BJ (cell line): ENCODE measurements around the gene ZHX3. TPM values are rescaled to one million over a fixed set of nuclear protein-coding genes. Genes with fewer than 3 reads are reported as not detected.
"Not testable (repeated sequence)": the region's sequence is repeated elsewhere in the genome, so short reads cannot be mapped to it uniquely, and the experiment has no call there.

Source experiments
- CTCF ChIA-PET: fragments of 350-600 bp; formaldehyde crosslinking; extraction: SDS; loops from one replicate; lab custom pipeline; 2021; ENCODE audit warnings: antibody characterized with exemption, inconsistent platforms; lab: Yijun Ruan, JAX
- POLR2A ChIA-PET: fragments of 300-600 bp; sonication (Branson Sonifier 250); formaldehyde crosslinking; extraction: SDS; loops from one replicate; lab custom pipeline; 2021; ENCODE audit warnings: antibody characterized with exemption; lab: Charles Lee
- DNase-seq: peaks from one replicate; pipeline ENCODE4 v3.0.0-alpha.2; 2011; ENCODE audit warnings: low read depth
- H3K27me3 ChIP-seq: 2 replicates; pipeline ENCODE4 v1.6.0; 2011; ENCODE audit warnings: low read length; ENCODE audit not compliant: control insufficient read depth, insufficient read depth
- H3K36me3 ChIP-seq: 2 replicates; pipeline ENCODE4 v1.5.1; 2011; ENCODE audit warnings: low read length; ENCODE audit not compliant: control insufficient read depth, insufficient read depth
- H3K4me3 ChIP-seq: 2 replicates; pipeline ENCODE4 v1.5.1; 2011; ENCODE audit warnings: low read depth, mild to moderate bottlenecking, control low read depth, low read length
- CTCF ChIP-seq: IDR thresholded peaks from 2 replicates; pipeline ENCODE4 v1.5.1; 2011; ENCODE audit warnings: low read depth, mild to moderate bottlenecking, control low read depth, inconsistent platforms, low read length, moderate library complexity; ENCODE audit not compliant: insufficient read depth
- polyA plus RNA-seq: library from polyadenylated mRNA; depleted of rRNA; stranded (reverse); fragments of >200 nt; gene quantifications from 2 replicates; pipeline ENCODE4 v1.2.3, GENCODE V29; 2011

The ZHX3 gene
- polyA plus RNA-seq, 1 experiment = 23.9 TPM

- Histone ChIP-seq H3K4me3 (peak overlapping the region; percentile 74), H3K27me3 (no peaks in the 10 kb centered on the region), H3K36me3 (no peaks in the 10 kb centered on the region)
- POLR2A ChIA-PET = no interaction called here
- no peak for TF ChIP-seq CTCF
- DNase-seq = no peak
- CTCF ChIA-PET = interaction anchor here (0.6 to 2.3 kb wide), 15 partner anchors 8 to 289 kb away, joined by 3 to 10 read pairs (median 4); partner anchors contain the start of gene LPIN3
Observed at GRCh38 chr20:41135888-41136679, 181.4 kb downstream of the ZHX3 start.

GRCh38 chr20:41135187-41135887 is 182.2 kb downstream of the ZHX3 start:
- ChIA-PET POLR2A (no interaction called here), CTCF (interaction anchor here (0.6 to 3.3 kb wide), 17 partner anchors 9 to 288 kb away, joined by 3 to 17 read pairs (median 4); partner anchors contain the start of gene LPIN3)
- no peak for DNase-seq
- Histone ChIP-seq H3K4me3 (no peak overlapping the region), H3K27me3 (no peaks in the 10 kb centered on the region), H3K36me3 (no peaks in the 10 kb centered on the region)
- TF ChIP-seq CTCF = peak; percentile 62

GRCh38 chr20:41134362-41135186 is 183.0 kb downstream of the ZHX3 start:
- POLR2A ChIA-PET = no interaction called here
- no peak for DNase-seq
- Histone ChIP-seq H3K4me3 (no peak overlapping the region), H3K36me3 (no peaks in the 10 kb centered on the region), H3K27me3 (no peaks in the 10 kb centered on the region)
- CTCF ChIA-PET = interaction anchor here (0.7 to 3.3 kb wide), 13 partner anchors 8 to 284 kb away, joined by 3 to 17 read pairs (median 3); no protein-coding TSS in a partner anchor
- no peak for TF ChIP-seq CTCF

GRCh38 chr20:41133709-41134361 is 183.7 kb downstream of the ZHX3 start:
- Histone ChIP-seq H3K27me3 (no peaks in the 10 kb centered on the region), H3K4me3 (no peak overlapping the region), H3K36me3 (no peaks in the 10 kb centered on the region)
- POLR2A ChIA-PET = no interaction called here
- DNase-seq = no peak
- TF ChIP-seq CTCF = no peak
- CTCF ChIA-PET = interaction anchor here (1.2 to 3.3 kb wide), 3 partner anchors 10 to 205 kb away, joined by 3 to 17 read pairs (median 10); no protein-coding TSS in a partner anchor

GRCh38 chr20:41132388-41132775 is 185.1 kb downstream of the ZHX3 start:
- H3K36me3 ChIP-seq, H3K4me3 ChIP-seq, POLR2A ChIA-PET, H3K27me3 ChIP-seq, DNase-seq: not testable (repeated sequence)
- CTCF ChIA-PET = interaction anchor here (3.3 kb wide), 1 partner anchor 206 kb away, joined by 17 read pairs; no protein-coding TSS in a partner anchor
